HG03558 (cell line): ENCODE measurements around the gene MED31.
"Not testable (repeated sequence)": the region's sequence is repeated elsewhere in the genome, so short reads cannot be mapped to it uniquely, and the experiment has no call there.

Source experiments
- ATAC-seq: cut with Tn5 transposase; IDR thresholded peaks from one replicate; pipeline ENCODE4 v1.9.1; 2021; ENCODE audit warnings: moderate number of reproducible peaks; ENCODE audit not compliant: unreplicated experiment; ENCODE audit errors: extremely low read depth

MED31 gene

DNA sequence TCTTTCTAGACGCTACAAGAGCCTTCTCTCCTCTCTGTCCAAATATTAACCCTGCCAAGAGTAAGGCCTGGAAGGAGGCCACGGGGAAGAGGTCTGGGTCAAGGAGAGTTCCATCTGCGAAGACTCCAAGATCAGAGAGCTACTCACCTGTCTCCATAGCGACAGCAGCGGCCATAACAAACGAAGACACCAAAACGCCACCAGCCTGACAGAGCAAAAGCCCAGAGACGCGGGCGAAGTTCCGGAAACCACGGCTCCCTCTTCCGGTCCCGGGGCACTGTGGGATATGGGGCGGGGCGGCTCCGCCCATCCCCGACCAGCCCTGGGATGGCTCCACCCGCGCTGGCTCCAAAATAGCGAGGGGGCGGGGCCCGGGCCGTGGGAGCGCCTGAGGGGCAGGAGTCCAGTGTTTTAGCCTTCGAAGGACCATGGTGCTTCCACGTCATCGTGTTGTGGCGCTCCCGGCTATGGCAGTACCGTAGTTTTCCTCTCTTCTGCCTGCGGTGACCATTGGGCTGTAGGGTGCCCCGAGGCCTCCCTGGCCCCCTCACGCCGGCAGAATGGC lies at the start of gene MED31, which contains the start of gene C17orf100:
TSS of gene MED31 (minus strand) at position 252 of the 565 bp plus-strand sequence. CDS start at position 175, 77 bp downstream.
TSS of gene C17orf100 (plus strand) at position 409 of the 565 bp plus-strand sequence. CDS start at position 561, 152 bp downstream.
- peak; percentile 51 for ATAC-seq

DNA sequence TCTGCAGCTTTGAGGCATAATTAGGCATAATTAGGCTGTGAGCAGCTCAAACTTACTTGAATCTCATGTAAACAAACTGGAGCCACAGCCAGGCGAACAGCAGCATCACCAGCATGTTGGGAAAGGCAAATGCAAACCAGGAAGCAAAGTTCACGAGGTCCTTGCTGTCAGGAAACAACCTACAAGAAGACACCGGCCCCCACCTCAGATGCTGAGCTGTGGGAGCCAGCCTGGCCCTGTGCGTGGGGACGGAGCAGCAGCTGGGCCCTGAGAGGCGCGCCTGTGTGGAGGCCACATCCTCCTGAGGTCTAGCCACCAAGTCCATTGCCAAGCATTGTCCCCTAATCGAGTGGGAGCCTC lies 49.5 kb upstream of the MED31 start:
- ATAC-seq, result no peak

DNA sequence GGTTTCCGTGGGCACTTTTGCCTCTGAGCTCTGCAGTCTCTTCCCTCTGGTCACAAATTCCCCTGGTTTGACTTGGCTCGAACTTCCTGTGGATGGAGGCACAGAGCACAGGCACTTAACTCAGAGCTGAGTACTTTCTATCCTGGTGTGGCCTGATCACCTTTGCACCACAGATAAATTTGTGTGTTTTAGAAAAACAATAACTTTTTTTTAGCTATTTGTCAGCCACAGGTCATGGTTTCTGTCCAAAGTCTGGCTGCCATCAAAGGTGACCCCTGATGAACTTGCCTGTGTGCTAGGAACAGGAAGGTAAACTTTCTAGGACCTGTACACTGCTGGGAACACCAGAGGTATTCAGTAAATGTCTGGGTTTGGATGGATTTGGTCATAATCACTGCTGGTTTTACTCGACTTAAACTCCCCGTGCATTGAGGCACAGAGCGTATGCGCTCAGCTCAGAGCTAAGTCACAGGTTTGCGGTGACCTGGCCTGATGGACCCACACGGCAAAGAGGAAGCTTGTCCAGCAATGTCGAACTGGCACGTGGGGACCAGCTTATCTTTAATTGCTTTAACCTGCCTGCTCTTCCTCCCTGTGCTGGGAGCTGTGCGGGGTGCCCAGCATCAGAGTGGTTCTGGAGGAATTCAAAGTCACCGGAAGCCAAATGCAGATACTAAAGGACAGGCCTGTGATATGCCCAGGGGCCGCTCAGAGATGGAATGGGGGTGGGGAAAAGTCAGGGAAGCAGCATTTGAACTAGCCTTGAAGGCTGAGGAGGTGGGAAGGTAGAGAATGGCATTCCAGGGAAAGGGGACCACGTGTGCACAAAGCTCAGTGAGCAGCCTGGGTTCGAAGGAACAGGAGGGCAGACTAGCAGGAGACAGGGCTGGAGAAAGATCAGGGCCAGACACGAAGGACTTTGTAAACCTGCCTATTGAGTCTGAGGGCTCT lies 48.9 kb upstream of the MED31 start:
- no peak for ATAC-seq

DNA sequence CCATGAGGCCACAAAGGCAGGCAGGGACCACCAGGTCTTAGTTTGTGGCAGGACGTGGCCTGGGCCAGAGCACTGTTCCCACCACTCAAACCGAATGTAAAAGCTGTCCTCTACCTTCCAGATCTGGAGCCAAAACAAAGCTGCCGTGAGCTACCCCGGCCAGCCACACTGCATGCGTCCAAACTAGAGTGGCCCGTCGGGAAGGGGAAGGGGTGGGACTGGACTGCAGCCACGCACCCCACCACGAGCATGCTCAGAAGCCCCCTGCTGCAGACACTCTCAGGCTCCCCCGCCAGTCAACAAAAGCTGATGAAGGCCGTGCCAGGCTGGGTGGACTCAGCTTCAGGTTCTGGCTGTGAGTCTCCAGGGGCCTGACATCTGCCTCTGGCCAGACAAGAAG lies 46.6 kb upstream of the MED31 start:
- no peak for ATAC-seq

DNA sequence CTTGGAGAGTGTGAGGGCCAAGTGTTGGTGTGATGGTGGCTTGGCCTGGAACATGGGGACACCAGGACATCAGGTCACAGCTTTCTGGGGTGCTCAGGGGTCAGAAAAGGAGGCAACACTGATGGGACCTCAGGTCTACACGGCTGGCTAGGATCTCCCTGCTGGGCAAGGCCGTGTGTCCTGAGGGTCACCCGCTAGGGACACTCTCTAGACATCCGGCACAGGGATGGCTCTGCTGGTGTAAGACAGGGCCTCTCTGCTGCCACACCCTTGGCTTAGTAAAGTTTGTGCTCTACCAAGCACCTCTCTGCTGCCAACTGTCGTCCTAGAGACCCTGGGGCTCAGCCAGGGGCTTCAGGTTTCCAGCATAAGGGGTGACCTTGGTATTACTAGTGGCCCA lies 45.5 kb upstream of the MED31 start:
- no peak for ATAC-seq

DNA sequence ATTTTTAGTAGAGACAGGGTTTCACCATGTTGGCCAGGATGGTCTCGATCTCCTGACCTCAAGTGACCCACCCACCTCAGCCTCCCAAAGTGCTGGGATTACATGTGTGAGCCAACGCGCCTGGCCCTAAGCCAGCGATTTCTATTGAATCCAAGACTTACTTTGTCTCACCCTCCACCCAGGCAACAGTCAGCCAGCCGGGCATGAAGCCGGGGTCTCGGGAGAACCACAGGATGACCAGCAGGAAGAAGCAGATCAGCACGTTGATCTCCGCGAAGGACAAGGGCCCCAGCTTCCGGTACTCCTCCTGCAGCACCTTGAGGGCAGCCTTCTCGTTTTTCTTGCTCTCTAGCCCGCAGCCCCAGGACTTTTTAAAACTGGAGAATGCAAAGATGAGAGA lies 44.2 kb upstream of the MED31 start:
- ATAC-seq, result no peak

DNA sequence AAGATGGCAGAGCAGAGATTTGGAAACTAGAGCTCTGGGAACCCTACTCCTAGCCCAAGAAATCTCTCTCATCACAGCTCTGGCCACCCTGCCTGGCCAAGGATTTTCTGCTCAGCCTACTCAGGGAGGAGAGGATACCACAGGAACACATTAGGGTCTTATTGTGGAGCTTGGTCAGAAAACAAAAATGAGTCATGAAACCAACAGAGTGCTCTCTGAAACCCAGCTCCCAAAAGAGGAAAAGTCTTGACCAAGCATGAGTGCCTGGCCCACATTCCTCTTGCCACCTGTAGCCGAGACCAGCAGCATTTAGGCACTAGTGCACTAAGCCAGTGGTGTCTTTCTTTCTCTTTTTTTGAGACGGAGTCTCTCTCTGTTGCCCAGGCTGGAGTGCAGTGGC lies 43.6 kb upstream of the MED31 start:
- ATAC-seq, result no peak

DNA sequence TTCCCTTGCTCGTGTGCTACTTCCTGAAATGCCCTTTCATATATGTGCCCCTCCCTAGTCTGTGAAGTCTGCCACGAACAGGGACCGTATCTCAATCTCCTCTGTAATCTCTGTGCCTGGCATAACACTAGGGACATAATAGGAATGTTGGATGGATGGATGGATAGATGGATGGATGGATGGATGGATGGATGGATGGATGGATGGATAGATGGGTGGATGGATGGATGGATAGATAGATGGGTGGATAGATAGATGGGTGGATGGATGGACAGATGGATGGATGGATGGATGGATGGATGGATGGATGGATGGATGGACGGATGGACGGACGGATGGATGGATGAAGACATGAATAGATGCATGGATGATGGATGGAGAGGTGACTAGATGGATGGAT lies 40.6 kb upstream of the MED31 start:
- ATAC-seq, result not testable (repeated sequence)

DNA sequence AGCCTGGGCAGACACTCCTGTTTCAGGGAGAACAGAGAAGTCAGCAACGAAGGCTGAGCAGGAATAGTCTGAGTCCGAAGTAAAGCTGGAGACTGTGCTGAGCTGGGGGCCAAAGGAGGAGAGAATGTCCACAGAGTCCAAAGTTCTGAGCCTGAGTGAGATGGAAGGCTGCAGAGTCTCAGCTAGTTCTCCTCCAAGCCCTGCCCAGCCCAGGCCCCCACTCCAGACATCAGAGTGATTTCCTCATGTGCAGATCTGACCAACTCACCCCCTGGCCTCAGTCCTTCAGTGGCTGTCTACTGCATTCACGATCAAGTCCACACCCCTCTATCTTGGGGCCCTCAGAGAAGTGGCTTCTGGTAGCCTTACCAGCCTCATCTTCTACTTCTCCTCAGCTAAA lies 40.1 kb upstream of the MED31 start:
- no peak for ATAC-seq

DNA sequence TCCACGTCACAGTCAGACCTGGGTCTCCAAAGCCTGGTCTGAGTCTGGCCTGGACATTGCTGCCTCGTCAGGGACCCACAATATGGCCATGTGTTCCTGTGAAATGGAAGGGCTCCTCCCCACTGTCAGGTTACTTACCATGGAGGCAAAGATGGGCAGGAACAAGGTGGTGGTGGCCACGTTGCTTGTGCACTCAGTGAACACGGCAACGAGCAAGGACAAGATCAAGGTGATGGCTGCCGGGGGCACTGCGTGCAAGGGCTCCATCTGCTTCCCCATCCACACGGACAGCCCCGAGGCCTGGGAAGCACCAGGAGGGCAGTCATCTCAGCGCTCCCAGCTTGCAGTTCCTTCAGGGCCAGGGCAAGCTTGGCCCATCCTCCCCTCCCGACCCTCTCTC lies 39.2 kb upstream of the MED31 start:
- no peak for ATAC-seq

DNA sequence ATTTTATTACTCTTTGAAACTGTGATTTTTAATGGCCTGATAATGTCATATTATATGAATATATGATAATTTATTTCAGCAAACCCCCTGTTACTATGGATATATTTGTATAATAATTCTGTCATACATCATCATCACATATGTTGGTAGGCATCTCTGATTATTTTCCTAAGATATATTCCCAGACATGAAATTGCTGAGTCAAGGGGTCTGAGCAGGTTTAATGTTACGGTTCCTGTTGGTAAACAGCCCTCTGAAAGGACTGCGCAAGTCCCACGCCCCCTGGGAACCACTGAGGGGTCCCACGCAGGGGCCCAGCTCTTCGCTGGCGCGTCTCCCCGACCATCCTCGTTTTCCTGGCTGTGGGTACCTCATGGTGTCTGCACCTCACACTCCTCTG lies 37.5 kb upstream of the MED31 start:
- no peak for ATAC-seq

DNA sequence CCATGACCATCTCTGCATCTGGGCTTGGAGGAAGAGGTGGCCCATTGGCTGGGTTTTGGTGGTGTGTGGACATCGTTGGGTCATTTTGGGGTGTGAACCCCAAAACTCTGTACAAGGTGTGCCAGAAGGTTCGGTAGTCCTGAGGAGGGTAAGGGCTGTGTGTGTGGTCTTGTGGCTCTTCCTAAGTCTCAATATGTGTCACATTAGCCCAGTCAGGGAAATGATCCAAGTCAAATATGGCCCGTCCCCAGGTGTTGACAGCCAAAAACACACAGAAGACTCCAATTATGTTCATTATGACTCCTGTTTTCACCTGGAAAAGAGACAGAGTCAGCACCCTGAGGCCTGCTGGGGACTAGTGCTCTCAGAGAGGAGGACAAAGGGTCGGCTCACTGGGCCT lies 34.6 kb upstream of the MED31 start:
- no peak for ATAC-seq

DNA sequence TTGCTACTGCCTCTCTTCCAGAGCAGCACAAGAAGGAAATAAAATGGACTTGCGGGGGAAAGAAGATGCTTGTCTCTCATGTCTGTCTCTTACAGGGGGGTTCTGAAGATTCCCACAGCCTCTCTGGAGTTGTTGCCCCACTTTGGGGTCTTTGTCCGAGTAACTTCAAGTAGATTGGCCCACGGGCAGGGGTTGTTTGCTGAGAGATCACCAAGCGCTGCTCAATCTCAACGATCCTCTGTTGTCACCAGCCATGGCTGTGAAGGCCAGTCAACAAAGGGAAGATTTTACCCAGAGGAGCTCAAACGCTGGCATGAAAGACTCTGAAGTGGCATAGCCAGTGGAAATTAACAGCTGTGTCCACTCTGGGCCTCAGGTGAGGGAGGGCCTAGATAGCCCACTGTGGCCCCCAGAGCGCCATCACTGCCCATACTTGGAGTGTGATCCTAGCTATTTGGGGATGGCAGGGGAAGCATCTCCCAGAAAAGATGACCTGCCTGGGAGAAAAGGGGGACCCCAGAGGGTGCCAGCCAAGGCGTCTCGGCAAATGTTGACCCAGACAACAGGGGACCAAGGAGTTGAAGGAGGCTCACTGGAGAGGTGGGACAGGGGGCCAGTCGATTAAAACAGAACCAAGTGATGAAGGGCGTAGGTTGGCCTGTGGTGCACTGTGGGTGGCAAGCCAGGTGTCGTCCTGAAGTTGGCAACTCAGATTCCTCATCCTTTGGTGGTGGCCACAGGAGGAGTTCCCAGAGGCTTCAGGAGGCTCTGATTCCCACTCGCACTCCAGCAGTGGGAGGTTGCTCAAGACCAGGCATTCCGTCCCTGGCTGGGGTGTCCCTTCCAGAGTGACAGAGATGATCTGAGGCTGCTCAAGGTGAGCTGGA lies 33.7 kb upstream of the MED31 start:
- no peak for ATAC-seq

DNA sequence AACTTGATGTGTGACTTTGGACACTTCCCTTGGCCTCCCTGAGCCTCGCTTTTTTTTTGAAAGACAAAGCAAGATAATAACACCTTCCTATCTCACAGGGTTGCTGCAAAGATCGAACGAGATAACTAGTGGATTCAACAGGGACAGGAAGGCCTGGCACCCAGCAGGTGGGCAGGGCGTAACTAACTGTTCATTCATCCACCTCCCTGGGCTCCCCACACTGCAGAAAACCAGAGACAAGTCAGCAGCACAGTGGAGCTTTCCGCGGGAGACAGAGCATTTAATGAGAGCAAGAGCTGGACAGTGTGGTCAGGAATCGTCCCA lies 33.0 kb upstream of the MED31 start:
- no peak for ATAC-seq

DNA sequence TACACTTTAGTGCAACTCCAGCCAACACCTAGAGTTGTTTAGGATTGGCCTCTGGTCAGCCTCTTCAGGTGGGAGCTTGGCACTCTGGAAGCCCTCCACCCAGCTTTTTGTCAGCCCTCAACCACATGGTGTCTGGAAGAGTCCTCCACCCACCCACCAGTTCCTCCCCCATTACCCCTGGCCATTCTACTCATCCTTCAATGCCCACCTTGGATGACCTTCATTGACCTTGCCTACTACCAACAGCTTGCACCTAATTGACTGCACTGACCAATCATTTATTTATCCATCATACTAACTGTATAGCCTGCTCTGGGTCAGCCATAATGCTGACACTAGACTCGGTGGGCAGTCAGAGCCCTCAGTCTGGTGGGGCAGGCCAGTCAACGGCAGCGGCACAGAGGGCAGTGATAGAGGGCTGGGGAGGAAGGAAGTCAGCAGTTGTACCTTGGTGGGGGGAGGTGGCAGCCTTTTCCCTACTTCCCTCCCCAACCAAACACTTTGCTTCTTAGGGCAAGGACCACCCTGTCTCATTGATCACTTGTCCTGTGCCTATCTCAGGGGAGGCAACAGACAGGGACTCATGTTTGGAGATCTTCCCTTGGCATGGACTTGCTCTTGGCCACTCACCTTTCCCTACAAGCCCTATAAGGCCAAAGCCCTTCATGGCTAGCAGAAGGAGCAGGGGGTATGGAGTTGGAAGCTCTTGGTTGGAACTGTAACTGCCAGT lies 32.5 kb upstream of the MED31 start:
- ATAC-seq, result no peak

DNA sequence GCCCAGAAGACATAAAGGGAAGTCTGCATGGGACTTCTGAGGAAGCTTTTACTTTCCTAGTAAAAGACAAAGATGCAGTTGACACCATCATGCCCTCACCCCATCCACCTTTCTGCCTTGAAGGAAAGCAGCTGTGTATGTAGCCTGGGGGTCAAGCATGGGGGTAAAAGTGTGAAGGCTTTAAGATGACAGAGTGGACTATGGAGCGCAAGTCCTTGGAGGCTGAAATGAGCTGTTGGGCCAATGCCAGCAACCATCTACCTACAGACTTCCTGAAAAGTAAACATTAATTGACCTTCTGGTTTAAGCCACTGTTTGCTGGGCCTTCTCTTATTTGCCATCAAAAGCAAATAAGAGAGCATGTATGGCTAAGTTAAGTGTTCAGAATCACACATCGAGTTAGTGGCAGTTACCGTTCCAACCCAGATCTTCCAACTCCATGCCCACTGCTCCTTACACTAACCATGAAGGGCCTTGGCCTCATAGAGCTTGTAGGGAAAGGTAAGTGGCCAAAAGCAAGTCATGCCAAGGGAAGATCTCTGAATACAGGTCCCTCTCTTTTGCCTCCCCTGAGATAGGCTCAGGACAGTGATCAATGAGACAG lies 31.8 kb upstream of the MED31 start:
- no peak for ATAC-seq

DNA sequence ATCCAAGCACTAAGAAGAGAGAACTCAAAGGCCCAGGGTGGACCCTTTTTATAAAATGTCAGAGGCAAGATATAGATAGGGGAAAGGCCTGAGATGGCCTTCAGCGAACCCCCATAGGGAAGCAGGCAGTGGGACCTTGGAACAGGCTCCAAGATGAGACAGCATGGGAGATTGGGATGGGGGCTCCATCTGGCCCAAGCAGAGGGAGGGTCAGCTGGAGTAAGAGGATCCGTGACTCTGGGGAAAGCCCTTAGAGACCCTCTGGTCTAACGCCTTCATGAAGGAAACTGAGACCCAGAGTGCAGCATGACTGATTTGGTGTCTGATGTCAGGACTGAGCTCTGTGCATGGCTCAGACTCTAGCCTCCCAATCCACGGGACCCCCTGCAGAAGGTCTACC lies 30.9 kb upstream of the MED31 start:
- ATAC-seq, result no peak

DNA sequence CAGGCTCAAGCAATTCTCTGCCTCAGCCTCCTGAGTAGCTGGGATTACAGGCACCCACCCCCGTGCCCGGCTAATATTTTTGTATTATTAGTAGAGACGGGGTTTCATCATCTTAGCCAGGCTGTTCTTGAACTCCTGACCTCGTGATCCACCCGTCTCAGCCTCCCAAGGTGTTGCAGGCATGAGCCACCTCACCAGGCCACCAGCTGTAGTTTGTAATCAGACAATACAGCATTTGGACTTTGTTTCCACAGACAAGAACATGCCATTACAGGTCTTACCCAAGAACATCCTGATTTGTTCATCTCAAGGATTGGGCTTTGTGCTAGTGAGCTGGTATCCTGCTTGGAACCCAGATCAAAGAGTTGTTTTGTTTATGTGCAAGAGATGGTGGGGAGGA lies 30.3 kb upstream of the MED31 start:
- ATAC-seq, result no peak

DNA sequence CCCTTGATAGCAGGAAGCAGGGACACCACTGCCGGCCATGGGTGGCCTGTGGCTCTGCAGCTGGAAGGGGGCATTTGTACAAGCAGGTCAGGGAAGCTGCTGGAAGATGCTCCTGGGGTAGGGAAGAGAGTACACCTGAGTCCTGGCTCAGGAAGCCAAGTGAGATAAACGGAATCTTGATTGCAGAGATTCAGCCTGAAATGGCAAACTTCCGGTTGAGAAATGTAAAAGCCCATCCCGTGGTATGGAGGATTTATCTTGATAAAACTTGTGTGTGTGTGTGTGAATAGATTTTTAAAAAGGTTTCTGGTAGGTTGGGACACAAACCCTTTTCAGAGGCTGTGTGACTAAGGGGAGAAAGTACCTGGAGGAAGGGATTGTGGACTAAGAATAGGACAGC lies 29.8 kb upstream of the MED31 start:
- no peak for ATAC-seq

DNA sequence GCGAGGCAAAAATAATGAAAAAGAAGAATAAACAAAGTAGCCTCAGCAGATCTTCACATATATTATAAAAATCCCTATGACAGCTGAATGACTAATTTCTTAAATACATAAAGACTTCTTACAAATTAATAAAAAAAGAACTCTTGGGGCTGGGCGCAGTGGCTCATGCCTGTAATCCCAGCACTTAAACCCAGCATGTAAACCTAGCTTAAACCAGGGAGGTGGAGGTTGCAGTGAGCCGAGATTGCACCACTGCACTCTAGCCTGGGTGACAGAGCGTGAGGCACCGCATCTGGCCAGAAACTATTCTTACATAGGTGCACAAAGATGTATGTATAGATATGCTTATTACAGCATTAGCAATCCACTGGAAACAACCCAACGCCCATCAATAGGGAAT lies 27.8 kb upstream of the MED31 start:
- no peak for ATAC-seq
